Stimulated activated naive CD8-positive, alpha-beta T cell treated with anti-CD3 and anti-CD28 coated beads, Interleukin-15, amount 100 ng/mL, for 72 hours (primary cell): ENCODE measurements around the gene PLA2G12B.
A peak's percentile ranks its signal among the peaks of the same experiment; 100 is the strongest.
"Not testable (repeated sequence)": the region's sequence is repeated elsewhere in the genome, so short reads cannot be mapped to it uniquely, and the experiment has no call there.

Source experiments
- ATAC-seq: fragments of 150-1000 bp; cut with Tn5 transposase; 2 replicates; pipeline ENCODE4 v1.10.0; 2021; ENCODE audit warnings: mild to moderate bottlenecking, moderate library complexity
- DNase-seq, 2 donors: peaks; one replicate each; pipeline ENCODE4 v3.0.0; 2021 to 2022
- H3K27ac Mint-ChIP-seq, 2 donors: one replicate each; pipeline ENCODE4 v1.8.0; 2022; ENCODE audit warnings: mild to moderate bottlenecking in 2 of 2, mixed read lengths in 2 of 2, moderate library complexity in 2 of 2
- H3K27me3 Mint-ChIP-seq: one replicate; pipeline ENCODE4 v1.8.0; 2022; ENCODE audit warnings: mixed read lengths
- H3K4me1 Mint-ChIP-seq: one replicate; pipeline ENCODE4 v1.8.0; 2022; ENCODE audit warnings: mild to moderate bottlenecking, mixed read lengths
- H3K4me3 Mint-ChIP-seq, 2 donors: one replicate each; pipeline ENCODE4 v1.8.0; 2022; ENCODE audit warnings: mild to moderate bottlenecking in 2 of 2, mixed read lengths in 2 of 2, moderate library complexity in 1 of 2
- H3K9me3 Mint-ChIP-seq, 2 donors: one replicate each; pipeline ENCODE4 v1.8.0; 2022; ENCODE audit warnings: mixed read lengths in 2 of 2

PLA2G12B gene, protein sequence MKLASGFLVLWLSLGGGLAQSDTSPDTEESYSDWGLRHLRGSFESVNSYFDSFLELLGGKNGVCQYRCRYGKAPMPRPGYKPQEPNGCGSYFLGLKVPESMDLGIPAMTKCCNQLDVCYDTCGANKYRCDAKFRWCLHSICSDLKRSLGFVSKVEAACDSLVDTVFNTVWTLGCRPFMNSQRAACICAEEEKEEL

DNA sequence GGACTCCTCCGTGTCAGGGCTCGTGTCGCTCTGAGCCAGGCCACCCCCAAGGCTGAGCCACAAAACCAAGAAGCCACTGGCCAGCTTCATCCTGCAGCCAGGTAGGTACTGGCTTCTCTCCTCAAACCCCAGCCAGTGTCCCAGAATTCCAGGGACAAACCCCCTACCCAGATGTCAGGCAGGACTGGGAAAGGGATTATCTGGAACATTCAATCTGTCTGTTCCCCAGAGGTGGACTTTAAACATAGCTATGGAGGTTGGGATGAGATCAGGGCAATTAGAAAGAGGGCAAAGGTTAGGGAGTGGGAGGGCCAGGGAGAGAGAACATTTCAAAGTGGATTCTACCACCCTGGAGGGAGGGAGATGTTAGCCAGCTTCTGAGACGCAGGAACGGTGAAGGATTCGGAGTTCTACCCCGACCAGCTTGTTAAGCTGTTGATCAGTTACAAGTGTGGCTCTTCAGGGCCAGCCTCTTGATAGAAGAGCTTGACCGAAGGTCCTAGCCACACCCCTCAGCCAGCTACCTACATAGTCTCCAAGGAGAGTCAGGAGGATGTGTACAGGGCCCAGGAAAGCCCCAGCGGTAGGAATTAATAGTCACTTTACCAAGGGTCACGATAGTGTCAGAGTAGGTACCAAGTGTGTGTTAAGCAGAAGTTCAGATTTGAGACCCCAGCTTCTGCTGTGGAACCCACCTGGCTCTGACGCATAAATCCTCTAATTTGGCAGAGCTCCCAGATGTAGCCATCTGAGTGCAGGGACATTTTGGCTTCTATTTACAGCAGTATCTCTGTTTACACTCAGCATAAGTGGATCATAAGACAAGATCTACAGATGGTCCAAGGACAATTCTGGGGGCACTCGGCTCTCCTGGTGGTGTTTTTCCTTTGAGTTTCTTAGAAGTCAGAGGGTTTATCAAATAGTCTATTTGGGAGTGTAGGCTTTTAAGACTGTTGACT, at the start of gene PLA2G12B:
PLA2G12B (minus strand) TSS at position 211 of the 959 bp plus-strand sequence; CDS start at position 90, 121 bp downstream.
- DNase-seq: no peak
- no peak for ATAC-seq
- no peaks in the 10 kb centered on the region for H3K4me1 Mint-ChIP-seq
- H3K9me3 Mint-ChIP-seq: no peaks in the 10 kb centered on the region
- no peak within 1 kb of the TSS for H3K4me3 Mint-ChIP-seq
- H3K27ac Mint-ChIP-seq: no peak within 1 kb of the TSS
- H3K27me3 Mint-ChIP-seq: peaks cover 20% of the 10 kb centered on the region

DNA sequence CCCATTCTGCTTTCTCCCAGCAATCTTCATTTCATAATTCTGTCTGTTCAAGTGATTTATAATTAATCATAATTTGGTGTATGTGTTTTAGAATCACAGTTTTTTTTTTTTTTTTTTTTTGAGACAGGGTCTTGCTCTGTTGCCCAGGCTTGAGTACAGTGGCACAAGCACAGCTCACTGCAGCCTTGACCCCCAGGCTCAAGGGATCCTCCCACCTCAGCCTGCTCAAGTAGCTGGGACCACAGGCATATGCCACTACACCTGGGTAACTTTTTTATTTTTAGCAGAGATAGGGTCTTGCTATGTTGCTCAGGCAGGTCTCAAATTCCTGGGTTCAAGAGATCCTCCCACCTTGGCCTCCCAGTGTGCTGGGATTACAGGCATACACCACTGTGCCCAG, 49.2 kb upstream of the PLA2G12B start:
- no peak overlapping the region for H3K27ac Mint-ChIP-seq
- H3K4me1 Mint-ChIP-seq: no peaks in the 10 kb centered on the region
- H3K9me3 Mint-ChIP-seq: peaks cover 0 to 7% of the 10 kb centered on the region in 2 donors

DNA sequence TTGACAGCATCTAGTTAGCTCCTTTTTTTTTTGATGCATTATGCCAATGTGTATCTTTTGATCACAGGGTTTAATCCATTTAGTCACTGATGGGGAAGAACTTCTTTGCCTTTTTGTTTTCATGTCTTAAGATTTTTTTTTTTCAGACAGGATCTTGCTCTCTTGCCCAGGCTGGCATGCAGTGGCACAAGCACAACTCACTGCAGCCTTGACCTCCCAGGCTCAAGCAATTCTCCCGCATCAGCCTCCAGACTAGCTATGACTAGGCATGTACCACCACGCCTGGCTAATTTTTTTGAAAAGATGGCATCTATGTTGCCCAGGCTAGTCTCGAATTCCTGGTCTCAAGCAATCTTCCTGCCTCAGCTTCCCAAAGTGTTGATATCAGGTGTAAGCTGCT, 46.4 kb upstream of the PLA2G12B start:
- DNase-seq: no peak
- H3K4me3 Mint-ChIP-seq: no peak overlapping the region
- H3K9me3 Mint-ChIP-seq: peaks cover 5 to 15% of the 10 kb centered on the region in 2 donors
- H3K27me3 Mint-ChIP-seq: no peaks in the 10 kb centered on the region
- H3K4me1 Mint-ChIP-seq: no peaks in the 10 kb centered on the region
- no peak for ATAC-seq
- no peak overlapping the region for H3K27ac Mint-ChIP-seq

More for the DNA sequence above, 49.2 kb upstream of the PLA2G12B start:
- Mint-ChIP-seq H3K4me3 (no peak overlapping the region), H3K27me3 (no peaks in the 10 kb centered on the region)
- no peak for ATAC-seq
- no peak for DNase-seq

DNA sequence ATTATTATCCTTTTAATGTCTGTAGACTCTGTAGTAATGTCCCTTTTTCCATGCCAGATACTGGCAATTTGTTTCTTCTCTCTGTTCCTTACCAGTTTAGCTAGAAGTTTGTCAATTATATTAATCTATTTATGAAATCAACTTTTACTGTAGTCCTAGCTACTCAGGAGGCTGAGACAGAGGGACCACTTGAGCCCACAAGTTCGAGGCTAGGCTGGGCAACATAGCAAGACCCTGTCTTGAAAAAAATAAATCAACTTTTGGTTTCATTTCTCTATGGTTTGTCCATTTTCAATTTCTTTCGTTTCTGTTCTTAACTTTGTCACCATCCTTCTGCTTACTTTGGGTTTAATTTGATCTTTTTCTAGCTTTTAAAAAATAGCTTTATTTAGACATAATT, 42.5 kb upstream of the PLA2G12B start:
- no peaks in the 10 kb centered on the region for H3K27me3 Mint-ChIP-seq
- no peak for DNase-seq
- no peak for ATAC-seq
- no peaks in the 10 kb centered on the region for H3K4me1 Mint-ChIP-seq
- H3K9me3 Mint-ChIP-seq: peaks cover 5 to 15% of the 10 kb centered on the region in 2 donors
- no peak overlapping the region for H3K4me3 Mint-ChIP-seq
- H3K27ac Mint-ChIP-seq: no peak overlapping the region

DNA sequence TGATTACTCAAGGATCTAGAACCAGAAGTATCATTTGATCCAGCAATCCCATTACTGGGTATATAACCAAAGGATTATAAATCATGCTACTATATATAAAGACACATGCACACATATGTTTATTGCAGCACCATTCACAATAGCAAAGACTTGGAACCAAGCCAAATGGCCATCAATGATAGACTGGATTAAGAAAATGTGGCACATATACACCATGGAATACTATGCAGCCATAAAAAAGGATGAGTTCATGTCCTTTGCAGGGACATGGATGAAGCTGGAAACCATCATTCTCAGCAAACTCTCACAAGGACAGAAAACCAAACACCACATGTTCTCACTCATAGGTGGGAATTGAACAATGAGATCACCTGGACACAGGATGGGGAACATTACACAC, 40.9 kb upstream of the PLA2G12B start:
- H3K27me3 Mint-ChIP-seq, ATAC-seq, DNase-seq, H3K4me3 Mint-ChIP-seq, H3K4me1 Mint-ChIP-seq, H3K27ac Mint-ChIP-seq: not testable (repeated sequence)
- peaks cover 5 to 15% of the 10 kb centered on the region in 2 donors for H3K9me3 Mint-ChIP-seq

DNA sequence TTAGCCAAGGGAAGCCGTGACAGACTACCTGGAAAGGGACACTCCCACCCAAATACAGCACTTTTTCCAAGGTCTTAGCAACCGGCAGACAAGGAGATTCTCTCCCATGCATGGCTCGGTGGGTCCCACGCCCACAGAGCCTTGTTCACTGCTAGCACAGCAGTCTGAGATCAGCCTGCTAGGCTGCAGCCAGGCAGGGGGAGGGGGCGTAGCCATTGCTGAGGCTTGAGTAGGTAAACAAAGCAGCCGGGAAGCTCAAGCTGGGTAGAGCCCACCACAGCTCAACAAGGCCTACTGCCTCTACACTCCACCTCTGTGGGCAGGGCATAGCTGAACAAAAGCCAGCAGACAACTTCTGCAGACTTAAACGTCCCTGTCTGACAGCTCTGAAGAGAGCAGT, 35.2 kb upstream of the PLA2G12B start:
- DNase-seq, ATAC-seq, H3K4me1 Mint-ChIP-seq, H3K9me3 Mint-ChIP-seq, H3K4me3 Mint-ChIP-seq, H3K27me3 Mint-ChIP-seq: not testable (repeated sequence)
- peak overlapping the region in 1 of 2 donors; percentile 80 for H3K27ac Mint-ChIP-seq

DNA sequence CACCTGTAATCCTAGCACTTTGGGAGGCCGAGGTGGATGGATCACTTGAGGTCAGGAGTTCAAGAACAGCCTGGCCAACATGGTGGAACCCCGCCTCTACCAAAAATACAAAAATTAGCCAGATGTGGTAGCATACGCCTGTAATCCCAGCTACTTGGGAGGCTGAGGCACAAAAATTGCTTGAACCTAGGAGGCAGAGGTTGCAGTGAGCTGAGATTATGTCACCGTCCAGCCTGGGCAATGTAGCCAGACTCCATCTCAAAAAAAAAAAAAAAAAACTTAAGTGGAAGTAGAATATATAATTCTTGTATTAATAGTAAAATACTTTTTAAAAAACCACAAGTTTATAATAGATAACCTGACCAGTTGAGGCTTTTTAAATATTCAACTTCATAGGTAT, 30.0 kb upstream of the PLA2G12B start:
- H3K9me3 Mint-ChIP-seq: peaks cover 9 to 23% of the 10 kb centered on the region in 2 donors
- not testable (repeated sequence) for H3K4me1 Mint-ChIP-seq, DNase-seq, H3K4me3 Mint-ChIP-seq, H3K27ac Mint-ChIP-seq, ATAC-seq
- H3K27me3 Mint-ChIP-seq: peaks cover 29% of the 10 kb centered on the region

DNA sequence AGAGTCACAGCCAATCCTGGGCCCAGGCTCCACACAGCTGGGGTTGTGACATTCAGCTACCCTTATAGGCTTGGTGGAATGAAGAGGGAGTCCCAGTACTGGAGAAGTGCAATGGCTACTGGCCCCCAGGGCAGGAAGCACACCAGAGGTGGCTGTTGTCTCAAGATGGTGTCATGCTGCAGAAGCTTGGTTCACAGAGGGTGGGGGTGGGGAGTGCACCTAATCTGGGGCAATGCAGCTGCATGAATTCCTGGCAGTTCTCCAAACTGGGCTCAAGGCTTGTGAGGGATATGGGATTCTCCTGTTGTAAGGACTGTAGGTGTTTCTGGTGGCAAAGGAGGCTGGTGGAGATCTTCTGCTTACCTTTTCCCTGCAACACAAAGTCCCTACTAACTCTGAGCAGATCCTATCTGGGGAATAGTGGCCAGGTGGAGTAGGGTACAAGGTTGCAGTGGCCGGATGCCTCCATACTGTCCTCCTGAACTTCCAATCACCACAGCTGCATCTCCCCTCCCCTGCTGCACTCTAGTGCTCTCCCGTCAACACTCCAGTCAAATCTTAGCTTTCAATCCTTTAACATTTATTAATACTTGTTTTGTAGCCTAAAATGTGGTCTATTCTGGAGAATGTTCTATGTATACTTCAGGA, 27.4 kb upstream of the PLA2G12B start:
- Mint-ChIP-seq H3K27me3 (peaks cover 44% of the 10 kb centered on the region), H3K27ac (no peak overlapping the region), H3K4me3 (no peak overlapping the region), H3K4me1 (no peaks in the 10 kb centered on the region), H3K9me3 (peaks cover 31 to 49% of the 10 kb centered on the region in 2 donors)
- ATAC-seq (no peak), DNase-seq (no peak)

DNA sequence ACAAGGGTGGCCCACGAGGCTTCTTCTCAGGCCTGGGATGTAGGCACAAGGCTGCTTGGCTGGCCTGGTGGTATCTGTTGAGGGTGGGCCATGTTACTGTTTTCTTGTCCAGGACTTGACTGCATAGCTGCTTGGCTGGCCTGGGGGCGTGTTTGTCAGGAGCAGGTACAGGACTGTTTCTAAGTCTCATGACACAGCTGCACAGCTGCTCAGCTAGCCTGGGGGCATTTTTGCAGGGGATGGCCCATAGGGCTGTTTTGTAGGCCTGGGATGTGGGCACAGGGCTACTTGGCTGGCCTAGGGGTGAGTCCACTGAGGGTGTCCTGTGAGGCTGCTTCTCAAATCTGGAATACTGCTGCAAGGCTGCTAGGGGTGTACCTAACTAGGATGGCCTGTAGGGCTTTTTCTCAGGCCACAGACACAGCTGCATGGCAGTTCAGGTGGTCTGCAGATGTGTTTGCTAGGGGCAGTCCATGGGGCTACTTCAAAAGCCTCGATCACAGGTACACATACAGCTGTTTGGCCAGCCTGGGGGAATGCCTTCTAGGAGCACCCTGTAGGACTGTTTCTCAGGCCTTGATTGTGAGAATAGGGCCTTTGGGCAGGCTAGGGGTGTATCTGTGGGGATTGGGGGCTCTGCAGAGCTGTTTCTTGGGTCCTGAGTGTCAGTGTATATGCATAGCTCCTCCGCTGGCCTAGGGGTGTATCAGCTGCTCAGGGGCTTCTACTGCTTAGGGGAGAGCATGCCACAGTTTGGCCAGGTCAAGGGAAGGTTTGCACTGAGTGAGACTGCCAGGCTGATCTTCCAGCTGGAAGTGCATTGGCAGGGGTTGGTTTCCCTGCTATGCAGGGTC, 26.6 kb upstream of the PLA2G12B start:
- Mint-ChIP-seq H3K27me3 (peaks cover 45% of the 10 kb centered on the region), H3K4me3 (no peak overlapping the region), H3K4me1 (no peaks in the 10 kb centered on the region), H3K9me3 (peaks cover 34 to 54% of the 10 kb centered on the region in 2 donors), H3K27ac (peak overlapping the region in 1 of 2 donors; percentile 84)
- ATAC-seq (no peak), DNase-seq (no peak)

DNA sequence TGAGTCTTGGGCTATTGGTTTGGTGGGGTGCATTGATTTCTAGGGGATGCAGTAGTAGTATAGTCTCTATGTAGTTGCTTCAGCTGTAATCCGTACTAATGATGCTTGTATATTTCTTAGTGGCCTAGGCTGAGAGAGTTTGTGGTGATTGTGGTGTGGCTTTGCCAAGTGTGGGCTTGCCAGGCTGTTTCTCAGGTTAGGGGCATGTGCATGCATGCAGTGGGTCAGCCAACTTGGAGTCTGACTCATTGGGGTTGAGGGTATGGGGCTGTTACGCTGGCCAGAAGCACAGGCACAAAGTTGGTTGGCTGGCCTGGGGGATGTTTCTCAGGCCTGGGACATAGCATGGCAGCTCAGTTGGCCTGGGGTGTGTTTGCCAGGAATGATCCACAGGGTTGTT, 25.7 kb upstream of the PLA2G12B start:
- H3K4me3 Mint-ChIP-seq: no peak overlapping the region
- no peak for ATAC-seq
- H3K27me3 Mint-ChIP-seq: peaks cover 52% of the 10 kb centered on the region
- peaks cover 38 to 61% of the 10 kb centered on the region in 2 donors for H3K9me3 Mint-ChIP-seq
- no peak overlapping the region for H3K27ac Mint-ChIP-seq
- DNase-seq: no peak
- H3K4me1 Mint-ChIP-seq: no peaks in the 10 kb centered on the region

DNA sequence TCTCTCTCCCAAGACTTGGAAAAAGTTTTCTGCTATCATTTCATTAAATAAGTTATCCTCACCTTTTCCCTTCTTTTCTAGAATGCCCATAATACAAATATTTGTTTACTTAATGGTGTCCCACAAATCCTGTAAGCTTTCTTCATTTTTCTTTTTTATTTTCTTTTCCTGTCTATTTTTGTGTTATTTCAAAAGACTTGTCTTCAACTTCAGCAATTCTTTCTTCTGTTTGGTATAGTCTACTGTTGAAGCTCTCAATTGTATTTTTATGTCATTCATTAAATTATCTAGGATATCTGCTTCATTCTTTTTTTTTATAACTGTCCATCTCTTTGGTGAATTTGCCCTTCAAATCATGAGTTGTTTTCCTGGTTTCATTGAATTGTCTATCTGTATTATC, 25.1 kb upstream of the PLA2G12B start:
- Mint-ChIP-seq H3K27me3 (peaks cover 54% of the 10 kb centered on the region), H3K9me3 (peaks cover 39 to 63% of the 10 kb centered on the region in 2 donors), H3K4me3 (no peak overlapping the region), H3K27ac (no peak overlapping the region), H3K4me1 (no peaks in the 10 kb centered on the region)
- no peak for DNase-seq
- no peak for ATAC-seq

DNA sequence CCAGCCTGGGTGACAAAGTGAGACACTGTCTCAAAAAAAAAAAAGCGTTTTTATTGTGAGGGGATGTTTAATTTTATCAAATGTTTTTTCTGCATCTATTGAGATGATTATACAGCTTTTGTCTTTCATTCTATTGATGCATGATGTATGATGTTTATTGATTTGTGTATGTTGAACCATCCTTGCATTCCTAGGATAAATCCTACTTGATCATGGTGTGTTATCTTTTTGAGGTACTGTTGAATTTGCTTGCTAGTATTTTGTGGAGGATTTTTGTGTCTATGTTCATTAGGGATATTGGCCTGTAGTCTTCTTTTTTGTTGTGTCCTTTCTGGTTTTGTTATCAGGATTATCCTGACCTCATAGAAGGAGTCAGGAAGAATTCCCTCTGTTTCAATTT, 22.3 kb upstream of the PLA2G12B start:
- Mint-ChIP-seq H3K4me3 (no peak overlapping the region), H3K4me1 (no peaks in the 10 kb centered on the region), H3K27ac (no peak overlapping the region), H3K9me3 (peaks cover 39 to 57% of the 10 kb centered on the region in 2 donors), H3K27me3 (peaks cover 48% of the 10 kb centered on the region)
- DNase-seq (no peak), ATAC-seq (no peak)

DNA sequence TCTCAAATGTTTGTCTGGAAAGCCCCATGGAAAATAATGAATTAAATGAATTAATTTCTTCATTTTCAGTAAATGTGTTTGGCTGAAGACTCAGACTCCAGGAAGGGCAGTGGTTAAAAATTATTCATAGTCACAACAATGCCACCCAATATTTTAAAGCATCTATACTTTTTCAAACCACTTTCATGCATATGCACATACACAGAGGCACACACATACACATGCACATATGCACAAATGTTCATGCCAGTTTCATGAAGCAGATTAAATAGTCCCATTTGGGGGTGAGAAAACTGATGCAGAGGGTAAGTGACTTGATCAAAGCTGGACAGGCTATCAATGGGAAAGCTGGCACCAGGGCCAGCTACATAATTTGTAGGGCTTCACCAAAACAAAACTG, 1.4 kb upstream of the PLA2G12B start:
- DNase-seq: no peak
- no peaks in the 10 kb centered on the region for H3K4me1 Mint-ChIP-seq
- H3K27me3 Mint-ChIP-seq: peaks cover 23% of the 10 kb centered on the region
- no peak for ATAC-seq
- H3K27ac Mint-ChIP-seq: no peak overlapping the region
- H3K9me3 Mint-ChIP-seq: no peaks in the 10 kb centered on the region
- no peak overlapping the region for H3K4me3 Mint-ChIP-seq

DNA sequence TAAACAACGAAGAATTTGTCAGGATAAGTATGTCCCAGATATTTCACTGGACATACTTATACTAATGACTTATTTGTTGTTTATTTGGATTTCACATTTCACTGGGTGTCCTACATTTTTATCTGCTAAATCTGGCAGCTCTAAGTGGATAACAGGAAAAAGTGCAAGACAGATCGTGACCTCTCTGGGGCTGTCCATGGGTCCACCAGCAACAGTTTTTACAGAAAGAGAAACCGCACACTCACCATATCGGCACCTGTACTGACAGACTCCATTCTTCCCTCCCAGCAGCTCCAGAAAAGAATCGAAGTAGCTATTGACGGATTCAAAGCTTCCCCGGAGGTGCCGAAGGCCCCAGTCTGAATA, 393 bp downstream of the PLA2G12B start:
- Mint-ChIP-seq H3K4me1 (no peaks in the 10 kb centered on the region), H3K4me3 (no peak overlapping the region), H3K9me3 (no peaks in the 10 kb centered on the region), H3K27ac (no peak overlapping the region), H3K27me3 (peaks cover 20% of the 10 kb centered on the region)
- ATAC-seq (no peak), DNase-seq (no peak)

DNA sequence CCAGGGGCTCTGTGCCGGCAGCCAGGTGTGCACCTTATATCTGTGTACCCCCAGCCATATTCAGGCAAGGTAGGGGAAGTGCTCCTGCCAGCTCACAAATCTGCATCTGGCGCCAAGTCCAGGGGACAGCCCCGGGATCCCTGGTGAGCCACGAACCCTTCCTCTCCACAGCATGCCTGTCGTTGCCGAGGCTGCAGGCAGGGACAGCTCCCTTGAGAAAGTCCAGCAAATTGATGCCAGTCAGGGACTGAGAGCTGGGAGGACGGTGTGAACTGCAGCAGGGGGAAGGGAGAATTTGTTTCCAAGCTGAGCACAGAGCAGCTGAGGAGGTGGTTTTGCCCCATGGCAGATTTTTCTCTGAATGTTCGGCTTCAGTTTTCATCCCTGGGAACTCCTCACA, 919 bp downstream of the PLA2G12B start:
- H3K9me3 Mint-ChIP-seq: no peaks in the 10 kb centered on the region
- no peak for DNase-seq
- no peaks in the 10 kb centered on the region for H3K4me1 Mint-ChIP-seq
- H3K27me3 Mint-ChIP-seq: peaks cover 20% of the 10 kb centered on the region
- ATAC-seq: no peak
- H3K4me3 Mint-ChIP-seq: no peak overlapping the region
- no peak overlapping the region for H3K27ac Mint-ChIP-seq
